Measurements from ENCODE around the gene ZNF655.
A peak's percentile ranks its signal among the peaks of the same experiment; 100 is the strongest.
"Not testable (repeated sequence)": the region's sequence is repeated elsewhere in the genome, so short reads cannot be mapped to it uniquely, and the experiment has no call there.

Gene ZNF655

GRCh38 chr7:99579281-99579955 lies 21.0 kb downstream of the ZNF655 start:
- no peaks in the 10 kb centered on the region for H3K36me3 ChIP-seq (ENCODE audit: control insufficient read depth, insufficient read depth, low read length)
- H3K4me1 ChIP-seq (ENCODE audit: control insufficient read depth, insufficient read depth, low read length), result no peaks in the 10 kb centered on the region
- H3K27ac ChIP-seq (ENCODE audit: insufficient read depth, low read depth, low read length, poor library complexity, severe bottlenecking), result no peak overlapping the region
- WGBS, 2 experiments, result 83 to 89% methylated on average over 8 to 10 of the region's 10 CpGs
- H3K27me3 ChIP-seq (ENCODE audit: control insufficient read depth, insufficient read depth, low read length, poor library complexity, severe bottlenecking), result no peaks in the 10 kb centered on the region
- H3K4me3 ChIP-seq (ENCODE audit: insufficient read depth, low read depth, low read length), result peak overlapping the region; percentile 39
- H3K9me3 ChIP-seq (ENCODE audit: control insufficient read depth, low read length), result no peaks in the 10 kb centered on the region

GRCh38 chr7:99579956-99580777 lies 21.7 kb downstream of the ZNF655 start:
- Histone ChIP-seq H3K27me3 (ENCODE audit: control insufficient read depth, insufficient read depth, low read length, poor library complexity, severe bottlenecking) (no peaks in the 10 kb centered on the region), H3K4me1 (ENCODE audit: control insufficient read depth, insufficient read depth, low read length) (no peaks in the 10 kb centered on the region), H3K4me3 (ENCODE audit: insufficient read depth, low read depth, low read length) (peak overlapping the region; percentile 39), H3K36me3 (ENCODE audit: control insufficient read depth, insufficient read depth, low read length) (no peaks in the 10 kb centered on the region), H3K9me3 (ENCODE audit: control insufficient read depth, low read length) (no peaks in the 10 kb centered on the region), H3K27ac (ENCODE audit: insufficient read depth, low read depth, low read length, poor library complexity, severe bottlenecking) (no peak overlapping the region)
- WGBS, 2 experiments, result 9% methylated on average over 54 of the region's 54 CpGs

- WGBS, 2 experiments, result 40 to 45% methylated on average over 2 of the region's 4 CpGs
- H3K27ac ChIP-seq (ENCODE audit: insufficient read depth, low read depth, low read length, poor library complexity, severe bottlenecking); H3K9me3 ChIP-seq (ENCODE audit: control insufficient read depth, low read length); H3K36me3 ChIP-seq (ENCODE audit: control insufficient read depth, insufficient read depth, low read length); H3K27me3 ChIP-seq (ENCODE audit: control insufficient read depth, insufficient read depth, low read length, poor library complexity, severe bottlenecking); H3K4me1 ChIP-seq (ENCODE audit: control insufficient read depth, insufficient read depth, low read length): not testable (repeated sequence)
- peak overlapping the region; percentile 39 for H3K4me3 ChIP-seq (ENCODE audit: insufficient read depth, low read depth, low read length)
Observed at GRCh38 chr7:99580778-99581332, 22.4 kb downstream of the ZNF655 start.

GRCh38 chr7:99588868-99589267 lies 30.4 kb downstream of the ZNF655 start:
- Histone ChIP-seq H3K27me3 (ENCODE audit: control insufficient read depth, insufficient read depth, low read length, poor library complexity, severe bottlenecking) (no peaks in the 10 kb centered on the region), H3K4me1 (ENCODE audit: control insufficient read depth, insufficient read depth, low read length) (no peaks in the 10 kb centered on the region), H3K36me3 (ENCODE audit: control insufficient read depth, insufficient read depth, low read length) (no peaks in the 10 kb centered on the region), H3K9me3 (ENCODE audit: control insufficient read depth, low read length) (no peaks in the 10 kb centered on the region), H3K27ac (ENCODE audit: insufficient read depth, low read depth, low read length, poor library complexity, severe bottlenecking) (no peak overlapping the region), H3K4me3 (ENCODE audit: insufficient read depth, low read depth, low read length) (no peak overlapping the region)
- WGBS, 2 experiments, result 94% methylated on average over 3 of the region's 3 CpGs; no CpG with 5 or more reads in 1 of the 2 experiments

- Histone ChIP-seq H3K27me3 (ENCODE audit: control insufficient read depth, insufficient read depth, low read length, poor library complexity, severe bottlenecking) (no peaks in the 10 kb centered on the region), H3K4me1 (ENCODE audit: control insufficient read depth, insufficient read depth, low read length) (no peaks in the 10 kb centered on the region), H3K36me3 (ENCODE audit: control insufficient read depth, insufficient read depth, low read length) (no peaks in the 10 kb centered on the region), H3K4me3 (ENCODE audit: insufficient read depth, low read depth, low read length) (no peak overlapping the region), H3K27ac (ENCODE audit: insufficient read depth, low read depth, low read length, poor library complexity, severe bottlenecking) (no peak overlapping the region), H3K9me3 (ENCODE audit: control insufficient read depth, low read length) (no peaks in the 10 kb centered on the region)
- WGBS, 2 experiments, result 90 to 98% methylated on average over 2 to 5 of the region's 7 CpGs
Observed at GRCh38 chr7:99594948-99595745, 36.7 kb downstream of the ZNF655 start.

GRCh38 chr7:99596408-99596955 lies 38.0 kb downstream of the ZNF655 start:
- H3K36me3 ChIP-seq (ENCODE audit: control insufficient read depth, insufficient read depth, low read length), result no peaks in the 10 kb centered on the region
- H3K4me1 ChIP-seq (ENCODE audit: control insufficient read depth, insufficient read depth, low read length), result no peaks in the 10 kb centered on the region
- WGBS, 2 experiments, result 83% methylated on average over 1 of the region's 1 CpG; no CpG with 5 or more reads in 1 of the 2 experiments
- no peaks in the 10 kb centered on the region for H3K27me3 ChIP-seq (ENCODE audit: control insufficient read depth, insufficient read depth, low read length, poor library complexity, severe bottlenecking)
- no peak overlapping the region for H3K27ac ChIP-seq (ENCODE audit: insufficient read depth, low read depth, low read length, poor library complexity, severe bottlenecking)
- H3K9me3 ChIP-seq (ENCODE audit: control insufficient read depth, low read length), result no peaks in the 10 kb centered on the region
- no peak overlapping the region for H3K4me3 ChIP-seq (ENCODE audit: insufficient read depth, low read depth, low read length)

GRCh38 chr7:99597762-99598501 lies 39.5 kb downstream of the ZNF655 start, which contains the start of gene TMEM225B:
TSS of gene TMEM225B (plus strand) at chr7:99598267. CDS start at chr7:99604389, 6,122 bp downstream.
- H3K4me3 ChIP-seq (ENCODE audit: insufficient read depth, low read depth, low read length), result no peak within 1 kb of the TSS
- 91 to 93% methylated on average over 33 of the region's 34 CpGs for WGBS, 2 experiments
- no peaks in the 10 kb centered on the region for H3K9me3 ChIP-seq (ENCODE audit: control insufficient read depth, low read length)
- H3K27ac ChIP-seq (ENCODE audit: insufficient read depth, low read depth, low read length, poor library complexity, severe bottlenecking), result no peak within 1 kb of the TSS
- H3K27me3 ChIP-seq (ENCODE audit: control insufficient read depth, insufficient read depth, low read length, poor library complexity, severe bottlenecking), result no peaks in the 10 kb centered on the region
- no peaks in the 10 kb centered on the region for H3K36me3 ChIP-seq (ENCODE audit: control insufficient read depth, insufficient read depth, low read length)
- H3K4me1 ChIP-seq (ENCODE audit: control insufficient read depth, insufficient read depth, low read length), result no peaks in the 10 kb centered on the region

- WGBS, 2 experiments, result 87 to 89% methylated on average over 4 of the region's 4 CpGs
- Histone ChIP-seq H3K27ac (ENCODE audit: insufficient read depth, low read depth, low read length, poor library complexity, severe bottlenecking) (no peak overlapping the region), H3K9me3 (ENCODE audit: control insufficient read depth, low read length) (no peaks in the 10 kb centered on the region), H3K36me3 (ENCODE audit: control insufficient read depth, insufficient read depth, low read length) (no peaks in the 10 kb centered on the region), H3K27me3 (ENCODE audit: control insufficient read depth, insufficient read depth, low read length, poor library complexity, severe bottlenecking) (no peaks in the 10 kb centered on the region), H3K4me1 (ENCODE audit: control insufficient read depth, insufficient read depth, low read length) (no peaks in the 10 kb centered on the region), H3K4me3 (ENCODE audit: insufficient read depth, low read depth, low read length) (no peak overlapping the region)
Observed at GRCh38 chr7:99599836-99600235, 41.4 kb downstream of the ZNF655 start.

GRCh38 chr7:99601656-99602310 lies 43.3 kb downstream of the ZNF655 start:
- H3K9me3 ChIP-seq (ENCODE audit: control insufficient read depth, low read length), result no peaks in the 10 kb centered on the region
- no peaks in the 10 kb centered on the region for H3K36me3 ChIP-seq (ENCODE audit: control insufficient read depth, insufficient read depth, low read length)
- H3K4me1 ChIP-seq (ENCODE audit: control insufficient read depth, insufficient read depth, low read length), result no peaks in the 10 kb centered on the region
- H3K4me3 ChIP-seq (ENCODE audit: insufficient read depth, low read depth, low read length), result no peak overlapping the region
- 65 to 71% methylated on average over 7 of the region's 7 CpGs for WGBS, 2 experiments
- no peak overlapping the region for H3K27ac ChIP-seq (ENCODE audit: insufficient read depth, low read depth, low read length, poor library complexity, severe bottlenecking)
- no peaks in the 10 kb centered on the region for H3K27me3 ChIP-seq (ENCODE audit: control insufficient read depth, insufficient read depth, low read length, poor library complexity, severe bottlenecking)
